H1 (cell line): ENCODE data around the gene PARD3. TPM values are rescaled to one million over a fixed set of nuclear protein-coding genes. Genes with fewer than 3 reads are reported as not detected.
A peak's percentile ranks its signal among the peaks of the same experiment; 100 is the strongest.

ENCODE experiments used
- CTCF ChIA-PET: fragments of 300-600 bp; sonication (Branson Sonifier 250); formaldehyde crosslinking; loops from one replicate; lab custom pipeline; 2021; ENCODE audit not compliant: partially characterized antibody; lab: Charles Lee
- POLR2A ChIA-PET: fragments of 300-600 bp; sonication (Branson Sonifier 250); formaldehyde crosslinking; loops from one replicate; lab custom pipeline; 2021; ENCODE audit warnings: inconsistent platforms; ENCODE audit not compliant: partially characterized antibody; lab: Charles Lee
- DNase-seq, 2 experiments: peaks; one replicate each; pipeline versions ENCODE4 v3.0.0 to v3.0.0-alpha.2; 2010 to 2022; ENCODE audit warnings: low spot score in 2 of 2, low read depth in 1 of 2, mixed read lengths in 1 of 2
- FAIRE-seq: peaks from 2 replicates; lab custom pipeline; 2011; peaks lifted over from hg19 to GRCh38; lab: Jason Lieb, UNC
- H2AFZ ChIP-seq: 2 replicates; pipeline ENCODE4 v1.8.1; 2012; ENCODE audit warnings: low read length, inconsistent platforms
- H2AK5ac ChIP-seq: 2 replicates; pipeline ENCODE4 v1.6.1; 2013; ENCODE audit warnings: low read depth, low read length
- H2BK120ac ChIP-seq: replicated peaks from 2 replicates; pipeline ENCODE3; 2013; ENCODE audit warnings: low read depth, low read length, inconsistent platforms
- H2BK12ac ChIP-seq: 2 replicates; pipeline ENCODE4 v1.6.1; 2013; ENCODE audit warnings: low read depth, low read length
- H2BK15ac ChIP-seq: 2 replicates; pipeline ENCODE4 v1.6.1; 2013; ENCODE audit warnings: low read length
- H2BK20ac ChIP-seq: 2 replicates; pipeline ENCODE4 v1.6.1; 2013; ENCODE audit warnings: low read length
- H2BK5ac ChIP-seq: 2 replicates; pipeline ENCODE4 v1.6.1; 2013; ENCODE audit warnings: low read depth, low read length
- H3K14ac ChIP-seq: 2 replicates; pipeline ENCODE4 v1.6.1; 2013; ENCODE audit warnings: inconsistent platforms; ENCODE audit not compliant: insufficient read length
- H3K18ac ChIP-seq: 2 replicates; pipeline ENCODE4 v1.6.1; 2013; ENCODE audit warnings: low read length; ENCODE audit errors: extremely low read depth
- H3K23ac ChIP-seq: 2 replicates; pipeline ENCODE4 v1.6.1; 2013; ENCODE audit warnings: inconsistent platforms; ENCODE audit not compliant: insufficient read length
- H3K23me2 ChIP-seq: 2 replicates; pipeline ENCODE4 v1.6.1; 2013; ENCODE audit warnings: low read depth, low read length
- H3K27ac ChIP-seq: 2 replicates; pipeline ENCODE4 v1.6.1; 2011; ENCODE audit warnings: low read depth, low read length, inconsistent platforms
- H3K27me3 ChIP-seq, 4 experiments: replicated peaks in 1 of 4; 1 replicate in 1 of 4; 2 replicates in 3 of 4; pipeline versions ENCODE4 v1.6.1 to v1.8.1; 2011 to 2013; ENCODE audit warnings: low read length in 3 of 4, mild to moderate bottlenecking in 3 of 4, inconsistent platforms in 2 of 4, mixed read lengths in 2 of 4, moderate library complexity in 1 of 4; ENCODE audit not compliant: control insufficient read depth in 3 of 4, insufficient read depth in 3 of 4; ENCODE audit errors: extremely low read depth in 1 of 4
- H3K36me3 ChIP-seq, 4 experiments: 2 replicates each; pipeline versions ENCODE4 v1.6.1 to v1.8.1; 2011 to 2013; ENCODE audit warnings: mild to moderate bottlenecking in 4 of 4, low read length in 3 of 4, moderate library complexity in 2 of 4, control low read depth in 1 of 4, inconsistent platforms in 1 of 4; ENCODE audit not compliant: insufficient read depth in 4 of 4, control insufficient read depth in 2 of 4
- H3K4ac ChIP-seq: replicated peaks from 2 replicates; pipeline ENCODE3; 2013; ENCODE audit warnings: low read length, low read depth, mixed read lengths, inconsistent platforms; ENCODE audit not compliant: insufficient read length
- H3K4me1 ChIP-seq, 4 experiments: replicated peaks in 1 of 4; 1 replicate in 1 of 4; 2 replicates in 3 of 4; pipeline versions ENCODE4 v1.6.1 to v1.8.1; 2011 to 2013; ENCODE audit warnings: low read length in 3 of 4, inconsistent platforms in 2 of 4, mixed read lengths in 1 of 4; ENCODE audit not compliant: insufficient read depth in 4 of 4, control insufficient read depth in 3 of 4
- H3K4me2 ChIP-seq, 2 experiments: 2 replicates each; pipeline versions ENCODE4 v1.6.1 to v1.8.1; 2011 to 2013; ENCODE audit warnings: low read depth in 2 of 2, low read length in 2 of 2, control low read depth in 1 of 2, inconsistent platforms in 1 of 2, mild to moderate bottlenecking in 1 of 2; ENCODE audit not compliant: insufficient read depth in 1 of 2
- H3K4me3 ChIP-seq, 4 experiments: fragments of 200-600, 300-600 bp in 1 of 4; sonication (generic), shearing (Covaris generic), sonication (Bioruptor Twin) in 1 of 4; 2 replicates each; pipeline versions ENCODE4 v1.5.1 to v1.8.1; 2011 to 2016; ENCODE audit warnings: low read length in 4 of 4, low read depth in 3 of 4, control low read depth in 2 of 4, inconsistent platforms in 2 of 4, mild to moderate bottlenecking in 2 of 4, mixed read lengths in 1 of 4, moderate library complexity in 1 of 4; ENCODE audit not compliant: insufficient read depth in 2 of 4; ENCODE audit errors: extremely low read depth in 1 of 4
- H3K56ac ChIP-seq: replicated peaks from 2 replicates; pipeline ENCODE3; 2013; ENCODE audit warnings: low read depth, mild to moderate bottlenecking, mixed read lengths, low read length, inconsistent platforms; ENCODE audit not compliant: insufficient read length
- H3K79me1 ChIP-seq: 2 replicates; pipeline ENCODE4 v1.6.1; 2013; ENCODE audit warnings: low read depth, low read length, control low read depth
- H3K79me2 ChIP-seq, 2 experiments: 2 replicates each; pipeline versions ENCODE4 v1.6.1 to v1.8.1; 2012 to 2013; ENCODE audit warnings: low read length in 2 of 2, mild to moderate bottlenecking in 2 of 2, inconsistent platforms in 1 of 2; ENCODE audit not compliant: insufficient read depth in 2 of 2, control insufficient read depth in 1 of 2
- H3K9ac ChIP-seq, 4 experiments: replicated peaks in 1 of 4; 1 replicate in 1 of 4; 2 replicates in 3 of 4; pipeline versions ENCODE4 v1.6.1 to v1.8.1; 2011 to 2013; ENCODE audit warnings: low read depth in 3 of 4, low read length in 3 of 4, control low read depth in 2 of 4, mild to moderate bottlenecking in 2 of 4, moderate library complexity in 2 of 4, inconsistent platforms in 1 of 4; ENCODE audit errors: extremely low read depth in 1 of 4
- H3K9me3 ChIP-seq, 2 experiments: 2 replicates each; pipeline versions ENCODE4 v1.6.1 to v1.8.1; 2012 to 2013; ENCODE audit warnings: mild to moderate bottlenecking in 2 of 2, moderate library complexity in 2 of 2, control low read depth in 1 of 2, inconsistent platforms in 1 of 2, low read depth in 1 of 2, low read length in 1 of 2, mixed read lengths in 1 of 2; ENCODE audit not compliant: insufficient read depth in 2 of 2
- H4K20me1 ChIP-seq, 2 experiments: replicated peaks in 1 of 2; 2 replicates each; pipeline versions ENCODE3 to v1.8.1; 2011 to 2013; ENCODE audit warnings: inconsistent platforms in 2 of 2, low read length in 2 of 2, mild to moderate bottlenecking in 1 of 2; ENCODE audit not compliant: insufficient read depth in 2 of 2, control insufficient read depth in 1 of 2
- H4K5ac ChIP-seq: 2 replicates; pipeline ENCODE4 v1.6.1; 2013; ENCODE audit warnings: low read length, low read depth, mixed read lengths, inconsistent platforms; ENCODE audit not compliant: insufficient read length
- H4K8ac ChIP-seq: 2 replicates; pipeline ENCODE4 v1.8.0; 2013; ENCODE audit warnings: mild to moderate bottlenecking, moderate library complexity, low read length, inconsistent platforms; ENCODE audit not compliant: insufficient read depth; ENCODE audit errors: extremely low read depth
- H4K91ac ChIP-seq: replicated peaks from 2 replicates; pipeline ENCODE3; 2013; ENCODE audit warnings: low read length, mixed read lengths, inconsistent platforms; ENCODE audit not compliant: insufficient read length
- BACH1 ChIP-seq: IDR thresholded peaks from 2 replicates; pipeline ENCODE4 v1.6.1; 2012; ENCODE audit warnings: low read length, improper control_type of control experiment
- CBX8 ChIP-seq: fragments of 300-800, 300-1000 bp; sonication (generic); IDR thresholded peaks from 2 replicates; pipeline ENCODE4 v1.7.1; 2016; ENCODE audit warnings: low read depth, low read length, borderline replicate concordance
- CTCF ChIP-seq, 3 experiments: IDR thresholded peaks; 1 replicate in 2 of 3; 2 replicates in 1 of 3; pipeline versions ENCODE4 v1.5.1 to v1.6.1; 2011; ENCODE audit warnings: low read length in 3 of 3, mild to moderate bottlenecking in 3 of 3, inconsistent platforms in 2 of 3, low read depth in 1 of 3, moderate library complexity in 1 of 3; ENCODE audit not compliant: insufficient read depth in 1 of 3; ENCODE audit errors: control extremely low read depth in 1 of 3
- MAFK ChIP-seq: IDR thresholded peaks from 2 replicates; pipeline ENCODE4 v1.6.1; 2012; ENCODE audit warnings: low read depth, mild to moderate bottlenecking, improper control_type of control experiment, low read length
- NRF1 ChIP-seq: IDR thresholded peaks from 2 replicates; pipeline ENCODE4 v1.6.1; 2011; ENCODE audit warnings: mild to moderate bottlenecking, low read depth, low read length, improper control_type of control experiment
- RAD21 ChIP-seq, 2 experiments: IDR thresholded peaks in 1 of 2; conservative IDR thresholded peaks in 1 of 2; 2 replicates each; pipeline ENCODE4 v1.6.1; 2011; ENCODE audit warnings: low read depth in 2 of 2, low read length in 2 of 2, improper control_type of control experiment in 1 of 2, inconsistent platforms in 1 of 2, mild to moderate bottlenecking in 1 of 2, moderate library complexity in 1 of 2
- WGBS, 2 experiments: shearing (Covaris generic) in 1 of 2; methylation state at CpG; one replicate each; pipeline versions ENCODE4 v1.1.6 to v1.1.7; 2013 to 2015; ENCODE audit warnings: low lambda C conversion rate in 2 of 2, mixed read lengths in 2 of 2, inconsistent platforms in 1 of 2, low coverage in 1 of 2, missing lambda C conversion rate in 1 of 2; ENCODE audit not compliant: insufficient replicate concordance in 2 of 2, insufficient coverage in 1 of 2, insufficient read length in 1 of 2; ENCODE audit errors: extremely low coverage in 1 of 2, missing lambda C conversion rate in 1 of 2; 5-methylcytosine and 5-hydroxymethylcytosine counted together
- polyA plus RNA-seq, 7 experiments: library from polyadenylated mRNA; depleted of rRNA in 3 of 7; stranded (reverse) in 5 of 7; unstranded in 2 of 7; fragments of >200 nt in 5 of 7; fragments of 200-250 nt in 2 of 7; gene quantifications; 1 replicate in 5 of 7; 2 replicates in 1 of 7; 4 replicates in 1 of 7; pipeline versions ENCODE4 v1.2.1 to v1.2.3, GENCODE V29; 2011 to 2013; ENCODE audit warnings: missing spikeins in 2 of 7, mixed read lengths in 2 of 7
- total RNA-seq: library from RNA; stranded (reverse); fragmentation: NEBNext Ultra II Directional; extraction: Animal tissue kit (Norgen Biotek cat#: 25700); gene quantifications from 2 replicates; pipeline ENCODE4 v1.2.1, GENCODE V29; 2021

Gene PARD3
- total and polyA plus RNA-seq, 2 of the 8 experiments (the other 6 are each of a cell fraction or from before 2014, with no cell fraction given): 19.7 to 49.1 TPM

- no peak overlapping the region for H3K4me2 ChIP-seq
- H3K36me3 ChIP-seq: no peaks in the 10 kb centered on the region
- no peak overlapping the region for H3K23ac ChIP-seq
- H3K9ac ChIP-seq: no peak overlapping the region
- H2BK15ac ChIP-seq: no peak overlapping the region
- H3K27me3 ChIP-seq: no peaks in the 10 kb centered on the region
- H3K14ac ChIP-seq: no peak overlapping the region
- CTCF ChIA-PET: no interaction called here
- WGBS, 2 experiments: 77% methylated on average over 3 of the region's 3 CpGs; no CpG with 5 or more reads in 1 of the 2 experiments
- no peak overlapping the region for H3K4ac ChIP-seq
- H4K91ac ChIP-seq: no peak overlapping the region
- no peak overlapping the region for H2BK20ac ChIP-seq
- H2AK5ac ChIP-seq: no peak overlapping the region
- H2BK12ac ChIP-seq: no peak overlapping the region
- no peaks in the 10 kb centered on the region for H4K20me1 ChIP-seq
- no peak overlapping the region for H3K18ac ChIP-seq
- no peak for DNase-seq
- H3K79me1 ChIP-seq: no peaks in the 10 kb centered on the region
- no peaks in the 10 kb centered on the region for H3K79me2 ChIP-seq
- peak in 1 of 2 experiments; percentile 17; a peak in 1 of 4 replicates for TF ChIP-seq RAD21 (IDR thresholded peaks at IDR 0.05 in 1 of 2, conservative IDR thresholded peaks at IDR 0.05 in 1 of 2; ENCODE audit: low read depth in 2 of 2, low read length in 2 of 2)
- TF ChIP-seq CBX8: no peak
- peak; percentile 63; the same call in 1 of the 2 replicates for TF ChIP-seq MAFK
- no peak for TF ChIP-seq NRF1
- peak; percentile 58; the same call in 1 of the 2 replicates for TF ChIP-seq BACH1
- peak in 1 of 3 experiments; percentile 8; a peak in 1 of 4 replicates for TF ChIP-seq CTCF (IDR thresholded peaks at IDR 0.05; ENCODE audit: control extremely low read depth in 1 of 3, insufficient read depth in 1 of 3, low read depth in 1 of 3, low read length in 3 of 3)
- no peak overlapping the region for H3K27ac ChIP-seq
- no peak overlapping the region for H3K4me3 ChIP-seq
- H4K5ac ChIP-seq: no peak overlapping the region
- H3K56ac ChIP-seq: no peak overlapping the region
- no peak for FAIRE-seq
- no peak overlapping the region for H2AFZ ChIP-seq
- H3K9me3 ChIP-seq: no peaks in the 10 kb centered on the region
- H3K23me2 ChIP-seq: no peaks in the 10 kb centered on the region
- no peak overlapping the region for H2BK120ac ChIP-seq
- H2BK5ac ChIP-seq: no peak overlapping the region
- H4K8ac ChIP-seq: no peak overlapping the region
- peaks cover 0 to 7% (median 0%) of the 10 kb centered on the region in 4 experiments; a peak in 1 of 7 replicates for H3K4me1 ChIP-seq
- POLR2A ChIA-PET: no interaction called here
Observed at GRCh38 chr10:34286136-34286739, 528.9 kb downstream of the PARD3 start.
